Fibroblast of lung (primary cell): ENCODE data around the gene MAP3K1. TPM values are rescaled to one million over a fixed set of nuclear protein-coding genes. Genes with fewer than 3 reads are reported as not detected.

Experiments used
- DNase-seq, 2 donors: peaks; one replicate each; pipeline versions ENCODE4 v3.0.0 to v3.0.0-alpha.2; 2010; ENCODE audit warnings: low read depth in 2 of 2
- H2AFZ ChIP-seq: 2 replicates; pipeline ENCODE4 v1.5.1; 2012; ENCODE audit warnings: low read length, control low read depth, inconsistent platforms
- H3K27ac ChIP-seq: 2 replicates; pipeline ENCODE4 v1.5.1; 2011; ENCODE audit warnings: low read length, control low read depth; ENCODE audit not compliant: insufficient read depth
- H3K27me3 ChIP-seq: 2 replicates; pipeline ENCODE4 v1.5.1; 2011; ENCODE audit warnings: mild to moderate bottlenecking, low read length; ENCODE audit not compliant: control insufficient read depth, insufficient read depth
- H3K36me3 ChIP-seq: 2 replicates; pipeline ENCODE4 v1.5.1; 2011; ENCODE audit warnings: low read length; ENCODE audit not compliant: control insufficient read depth, insufficient read depth
- H3K4me1 ChIP-seq: 2 replicates; pipeline ENCODE4 v1.5.1; 2011; ENCODE audit warnings: low read length; ENCODE audit not compliant: control insufficient read depth, insufficient read depth; ENCODE audit errors: extremely low read depth
- H3K4me2 ChIP-seq: 2 replicates; pipeline ENCODE4 v1.5.1; 2011; ENCODE audit warnings: low read length, control low read depth; ENCODE audit not compliant: insufficient read depth; ENCODE audit errors: extremely low read depth
- H3K4me3 ChIP-seq, 4 experiments: fragments of 200-600 bp in 1 of 4; sonication (generic) in 1 of 4; replicated peaks in 1 of 4; 2 replicates each; pipeline ENCODE4 v1.5.1; 2011 to 2016; ENCODE audit warnings: low read length in 4 of 4, low read depth in 3 of 4, mild to moderate bottlenecking in 3 of 4, control low read depth in 2 of 4, inconsistent platforms in 1 of 4, mixed read lengths in 1 of 4; ENCODE audit not compliant: insufficient read depth in 1 of 4; ENCODE audit errors: control extremely low read depth in 1 of 4
- H3K79me2 ChIP-seq: 2 replicates; pipeline ENCODE4 v1.5.1; 2012; ENCODE audit warnings: mild to moderate bottlenecking, low read length, inconsistent platforms; ENCODE audit not compliant: control insufficient read depth, insufficient read depth
- H3K9ac ChIP-seq: 2 replicates; pipeline ENCODE4 v1.5.1; 2011; ENCODE audit warnings: mild to moderate bottlenecking, low read length, control low read depth; ENCODE audit not compliant: insufficient read depth
- H3K9me3 ChIP-seq: 2 replicates; pipeline ENCODE4 v1.5.1; 2012; ENCODE audit warnings: low read depth, low read length; ENCODE audit not compliant: control insufficient read depth, insufficient read depth
- H4K20me1 ChIP-seq: 2 replicates; pipeline ENCODE4 v1.5.1; 2011; ENCODE audit warnings: low read length; ENCODE audit not compliant: control insufficient read depth, insufficient read depth; ENCODE audit errors: extremely low read depth
- EZH2 ChIP-seq: IDR thresholded peaks from 2 replicates; pipeline ENCODE4 v1.5.1; 2012; ENCODE audit warnings: low read length, control low read depth, mild to moderate bottlenecking; ENCODE audit errors: missing control alignments
- polyA plus RNA-seq, 2 donors: library from polyadenylated mRNA; depleted of rRNA in 1 of 2; stranded (reverse) in 1 of 2; unstranded in 1 of 2; fragments of >200 nt; gene quantifications; 2 replicates each; pipeline ENCODE4 v1.2.1, GENCODE V29; 2011 to 2012; ENCODE audit warnings: missing spikeins in 1 of 2
- total RNA-seq: library from RNA; depleted of rRNA; stranded (reverse); fragments of >200 nt; gene quantifications from 2 replicates; pipeline ENCODE4 v1.2.1, GENCODE V29; 2014
- TF ChIP-seq, protein P1 (sequence below), 2 donors: IDR thresholded peaks in 1 of 2; conservative IDR thresholded peaks in 1 of 2; 1 replicate in 1 of 2; 2 replicates in 1 of 2; pipeline ENCODE4 v1.5.1; 2011 to 2012; ENCODE audit warnings: low read length in 2 of 2, control low read depth in 1 of 2, inconsistent platforms in 1 of 2, low read depth in 1 of 2, mild to moderate bottlenecking in 1 of 2

Gene MAP3K1
- total and polyA plus RNA-seq, 2 donors (not counting 1 experiment from before 2014, with no cell fraction given) = 5.3 to 6.8 TPM

DNA sequence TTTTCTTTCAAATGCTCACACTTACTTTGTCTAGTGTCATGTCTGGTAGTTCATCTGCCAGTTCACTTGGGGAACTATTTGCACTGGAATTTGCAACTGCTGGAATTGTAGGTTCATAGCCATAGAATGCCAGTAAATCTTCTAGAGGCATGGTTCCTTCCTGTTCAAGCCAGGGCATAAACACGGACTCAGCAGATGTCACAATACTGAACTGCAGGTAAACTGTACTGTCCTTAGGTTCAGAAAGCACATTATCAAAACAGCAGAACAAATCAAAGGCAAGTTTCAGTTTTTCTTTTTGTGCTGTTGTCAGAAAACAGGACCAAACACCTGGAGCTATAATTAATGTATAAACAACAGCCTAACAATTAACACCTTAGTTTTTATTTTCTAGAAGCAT, 123.5 kb downstream of the MAP3K1 start:
- Histone ChIP-seq H3K4me3 (no peak overlapping the region), H3K27ac (no peak overlapping the region), H3K9me3 (no peaks in the 10 kb centered on the region), H4K20me1 (no peaks in the 10 kb centered on the region), H3K4me2 (no peak overlapping the region), H3K9ac (no peak overlapping the region), H3K27me3 (no peaks in the 10 kb centered on the region), H3K4me1 (no peaks in the 10 kb centered on the region), H3K79me2 (no peaks in the 10 kb centered on the region), H2AFZ (no peak overlapping the region), H3K36me3 (peaks cover 13% of the 10 kb centered on the region)
- TF ChIP-seq EZH2 = no peak
- TF ChIP-seq, protein P1, sequence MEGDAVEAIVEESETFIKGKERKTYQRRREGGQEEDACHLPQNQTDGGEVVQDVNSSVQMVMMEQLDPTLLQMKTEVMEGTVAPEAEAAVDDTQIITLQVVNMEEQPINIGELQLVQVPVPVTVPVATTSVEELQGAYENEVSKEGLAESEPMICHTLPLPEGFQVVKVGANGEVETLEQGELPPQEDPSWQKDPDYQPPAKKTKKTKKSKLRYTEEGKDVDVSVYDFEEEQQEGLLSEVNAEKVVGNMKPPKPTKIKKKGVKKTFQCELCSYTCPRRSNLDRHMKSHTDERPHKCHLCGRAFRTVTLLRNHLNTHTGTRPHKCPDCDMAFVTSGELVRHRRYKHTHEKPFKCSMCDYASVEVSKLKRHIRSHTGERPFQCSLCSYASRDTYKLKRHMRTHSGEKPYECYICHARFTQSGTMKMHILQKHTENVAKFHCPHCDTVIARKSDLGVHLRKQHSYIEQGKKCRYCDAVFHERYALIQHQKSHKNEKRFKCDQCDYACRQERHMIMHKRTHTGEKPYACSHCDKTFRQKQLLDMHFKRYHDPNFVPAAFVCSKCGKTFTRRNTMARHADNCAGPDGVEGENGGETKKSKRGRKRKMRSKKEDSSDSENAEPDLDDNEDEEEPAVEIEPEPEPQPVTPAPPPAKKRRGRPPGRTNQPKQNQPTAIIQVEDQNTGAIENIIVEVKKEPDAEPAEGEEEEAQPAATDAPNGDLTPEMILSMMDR (conservative IDR thresholded peaks at IDR 0.05 in 1 of 2, IDR thresholded peaks at IDR 0.05 in 1 of 2; ENCODE audit: low read depth in 1 of 2, low read length in 2 of 2) = no peak
- no peak for DNase-seq

DNA sequence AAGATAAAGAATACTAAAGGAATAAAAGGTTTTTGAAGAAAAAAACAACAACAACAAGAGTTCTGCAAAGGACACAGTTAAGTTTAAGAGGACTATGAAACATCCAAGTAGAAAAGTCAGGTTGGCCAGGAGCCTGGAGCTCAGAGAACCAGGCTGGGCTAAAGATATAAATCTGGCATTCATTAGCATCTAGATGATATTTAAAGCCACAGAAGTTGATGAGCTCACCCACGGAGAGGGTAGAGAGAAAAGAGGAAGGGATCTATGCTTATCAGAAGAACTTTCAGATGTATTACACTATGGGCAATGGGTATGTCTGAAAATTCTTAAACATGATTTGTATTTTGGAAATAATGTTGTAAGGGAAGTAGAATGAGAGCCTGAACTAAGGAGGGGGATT, 126.6 kb downstream of the MAP3K1 start:
- DNase-seq = peak in 1 of 2 donors; percentile 50
- H3K27ac ChIP-seq = no peak overlapping the region

More for the DNA sequence above, 126.6 kb downstream of the MAP3K1 start:
- H3K4me1 ChIP-seq = no peaks in the 10 kb centered on the region
- no peak overlapping the region for H3K9ac ChIP-seq
- no peaks in the 10 kb centered on the region for H3K79me2 ChIP-seq
- H2AFZ ChIP-seq = no peak overlapping the region
- H3K4me2 ChIP-seq = no peak overlapping the region
- no peaks in the 10 kb centered on the region for H3K27me3 ChIP-seq
- no peak overlapping the region for H3K4me3 ChIP-seq
- TF ChIP-seq, protein P1 (conservative IDR thresholded peaks at IDR 0.05 in 1 of 2, IDR thresholded peaks at IDR 0.05 in 1 of 2; ENCODE audit: low read depth in 1 of 2, low read length in 2 of 2) = no peak
- TF ChIP-seq EZH2 = no peak
- H3K36me3 ChIP-seq = peaks cover 10% of the 10 kb centered on the region
- H4K20me1 ChIP-seq = no peaks in the 10 kb centered on the region
- H3K9me3 ChIP-seq = no peaks in the 10 kb centered on the region

Other genes with a start within 250 kb of the MAP3K1 start
- 14.9 and 15.5 TPM in 2 replicates for gene SETD9, start 94.0 kb downstream of the MAP3K1 start, total RNA-seq
- gene SETD9, start 94.0 kb downstream of the MAP3K1 start, polyA plus RNA-seq = 2.2 and 8.8 TPM in 2 replicates
- gene MIER3, start 136.6 kb downstream of the MAP3K1 start, total RNA-seq = 13.2 and 17.7 TPM in 2 replicates
- gene MIER3, start 136.6 kb downstream of the MAP3K1 start, polyA plus RNA-seq = 12.7 and 16.9 TPM in 2 replicates